NCI-H2171 (cell line): ENCODE results near the gene SLC18A2.
"Not testable (repeated sequence)": the region's sequence is repeated elsewhere in the genome, so short reads cannot be mapped to it uniquely, and the experiment has no call there.

ENCODE experiments used
- DNase-seq: peaks from one replicate; lab custom pipeline; 2025; lab: John Stamatoyannopoulos, UW

Gene SLC18A2

DNA sequence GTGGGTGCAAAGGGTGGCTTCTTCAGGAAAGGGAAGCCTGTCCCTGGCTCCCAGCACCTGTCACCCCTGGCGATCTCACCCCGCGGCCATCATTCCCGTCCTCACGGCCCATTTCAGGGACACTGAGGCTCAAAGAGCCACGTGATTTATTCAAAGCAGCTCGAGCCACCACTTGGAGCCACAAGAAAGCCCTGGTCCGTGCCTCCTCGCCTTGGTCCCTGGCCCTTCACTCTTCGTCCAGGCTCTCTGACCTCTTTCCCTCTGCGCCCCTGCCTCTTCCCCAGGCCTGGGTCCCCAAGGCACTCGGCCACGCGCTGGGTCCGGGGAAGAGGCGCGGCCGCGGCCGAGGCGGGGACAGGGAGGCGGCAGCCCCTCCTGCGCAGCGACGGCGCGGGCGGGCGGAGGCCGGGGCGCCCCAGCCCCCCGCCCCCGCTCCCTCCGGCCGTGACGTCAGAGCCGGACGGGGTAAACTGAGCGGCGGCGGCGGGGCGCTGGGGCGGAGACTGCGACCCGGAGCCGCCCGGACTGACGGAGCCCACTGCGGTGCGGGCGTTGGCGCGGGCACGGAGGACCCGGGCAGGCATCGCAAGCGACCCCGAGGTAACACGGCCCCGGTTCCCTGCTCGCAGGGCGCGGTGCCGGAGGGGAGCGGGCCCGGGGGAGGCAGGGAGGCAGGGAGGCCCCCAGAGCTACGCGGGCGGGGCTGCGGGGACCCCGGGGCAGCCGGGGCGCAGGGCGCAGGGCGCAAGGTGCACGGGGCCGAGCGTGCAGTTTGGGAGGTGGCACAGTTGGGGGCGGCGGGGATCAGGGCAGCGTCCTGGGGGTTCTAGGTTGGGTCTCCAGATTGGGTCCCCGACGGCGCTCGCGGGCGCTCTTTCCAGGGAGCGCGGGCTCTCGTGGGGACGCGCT is at the start of gene SLC18A2:
TSS of gene SLC18A2 (plus strand) at position 494 of the 909 bp plus-strand sequence. CDS start 580 bp downstream, outside the sequence.
- DNase-seq: no peak

GRCh38 chr10:117197189-117197588 is 43.7 kb upstream of the SLC18A2 start, which contains the start of gene KCNK18:
TSS of gene KCNK18 (plus strand) at chr10:117197489. CDS start at chr10:117197489, 0 bp downstream.
- no peak for DNase-seq

DNA sequence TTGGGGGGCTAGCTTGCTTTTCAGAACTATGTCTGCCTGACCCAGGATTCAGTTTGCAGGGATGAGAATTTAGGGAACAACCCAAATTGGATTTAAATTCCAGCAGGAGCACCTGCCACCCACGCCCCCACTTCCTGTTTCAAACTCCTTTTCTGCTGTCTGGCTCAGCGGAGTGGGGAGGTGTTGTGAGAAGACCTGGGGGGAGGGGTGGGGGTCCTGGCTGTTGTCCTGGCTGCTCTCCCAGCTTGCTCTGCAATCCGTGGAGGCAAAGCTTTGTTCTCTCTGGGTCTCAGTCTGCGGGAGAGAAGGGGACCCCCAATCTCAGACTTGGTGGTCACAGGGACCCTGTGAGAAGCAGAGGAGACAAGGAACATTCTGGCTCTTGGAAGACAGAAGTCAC is 42.8 kb upstream of the SLC18A2 start:
- DNase-seq: no peak

DNA sequence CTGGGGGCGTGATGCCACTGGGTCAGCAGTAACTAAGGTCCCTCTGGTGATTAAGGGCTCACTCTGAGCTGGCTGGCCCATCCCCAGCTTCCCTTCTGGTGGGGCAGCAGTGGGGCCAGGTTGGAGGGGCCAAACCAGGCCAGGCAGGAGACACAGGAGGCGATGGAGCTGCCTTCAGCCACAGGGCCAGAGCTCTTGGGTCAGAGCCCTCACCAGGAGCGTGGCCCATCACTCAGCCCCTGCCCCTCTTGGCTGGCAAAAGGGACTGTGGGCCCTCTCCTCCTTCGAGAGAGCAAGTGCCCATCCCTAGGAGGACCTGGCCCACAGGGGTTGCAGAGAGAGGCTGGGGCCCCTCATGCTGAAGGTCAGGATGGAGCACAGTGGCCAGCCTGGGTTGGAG is 39.1 kb upstream of the SLC18A2 start:
- DNase-seq: no peak

DNA sequence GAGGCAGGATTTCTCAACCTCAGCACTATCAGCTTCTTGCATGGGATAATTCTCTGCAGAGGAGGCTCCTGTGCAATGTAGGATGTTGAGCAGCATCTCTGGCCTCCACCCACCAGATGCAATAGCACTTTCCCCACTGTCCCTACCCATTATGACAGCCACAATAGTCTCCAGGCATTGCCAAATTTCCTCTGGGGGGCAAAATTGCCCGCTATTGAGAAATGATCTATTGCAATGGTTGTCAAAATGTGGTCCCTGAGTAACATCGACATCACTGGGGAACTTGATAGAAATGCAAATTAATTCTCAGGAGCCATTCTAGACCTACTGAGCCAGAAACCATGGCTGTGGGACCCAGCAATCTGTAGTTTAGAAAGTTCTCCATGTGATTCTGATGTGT is 36.6 kb upstream of the SLC18A2 start:
- no peak for DNase-seq

- no peak for DNase-seq
Observed at GRCh38 chr10:117212176-117212575, 28.7 kb upstream of the SLC18A2 start.

GRCh38 chr10:117214401-117214800 is 26.5 kb upstream of the SLC18A2 start:
- DNase-seq: no peak

- DNase-seq: no peak
Observed at GRCh38 chr10:117215079-117215478, 25.8 kb upstream of the SLC18A2 start.

DNA sequence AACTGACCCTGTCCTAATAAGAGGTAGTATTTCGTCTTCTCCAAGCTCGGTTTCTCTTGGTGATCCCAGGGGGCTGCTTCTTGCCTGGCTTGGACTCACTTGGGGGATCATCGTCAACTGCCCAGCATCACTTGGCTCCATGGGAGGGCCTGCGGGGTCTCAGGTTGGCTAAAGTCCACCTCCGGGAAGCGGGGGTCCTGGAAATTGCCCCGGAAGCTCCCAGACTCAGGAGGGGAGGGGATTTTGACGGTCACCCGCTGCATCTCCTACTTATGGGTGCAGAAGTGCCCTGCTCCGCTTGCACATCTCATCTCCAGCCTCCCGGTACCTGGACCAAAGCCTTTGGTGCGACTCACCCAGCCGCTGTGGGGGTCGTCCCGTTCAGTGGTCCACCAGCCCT is 24.9 kb upstream of the SLC18A2 start:
- DNase-seq: no peak

DNA sequence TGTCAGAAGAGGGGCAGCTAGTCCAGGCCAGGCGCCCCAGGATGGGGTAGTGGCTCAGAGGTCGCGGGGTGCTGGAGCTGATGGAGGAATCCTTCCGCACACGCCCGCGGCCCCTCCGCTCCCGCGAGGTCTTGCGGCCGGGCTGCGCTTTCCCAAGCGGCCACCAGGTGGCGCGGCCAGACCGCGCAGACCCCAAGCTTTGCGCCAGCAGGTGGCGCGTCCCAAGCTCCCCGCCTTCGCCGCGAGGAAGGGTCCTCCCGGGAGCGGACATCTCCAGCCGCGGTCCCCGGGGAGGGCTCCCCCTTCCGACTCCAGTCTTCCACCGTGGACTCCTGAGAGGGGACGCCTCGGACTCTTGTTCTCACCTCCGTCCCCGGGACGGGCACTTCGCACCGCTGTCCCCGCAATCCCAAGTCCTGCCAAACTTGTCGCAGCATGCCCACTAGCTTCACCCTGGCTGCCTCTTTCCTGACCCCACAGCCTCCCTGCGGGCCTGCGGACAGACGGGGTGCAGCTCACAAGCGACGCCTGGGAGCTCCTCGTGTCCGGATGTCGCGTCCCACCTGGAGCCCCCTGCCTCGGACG is 24.2 kb upstream of the SLC18A2 start:
- peak; percentile 48 for DNase-seq

DNA sequence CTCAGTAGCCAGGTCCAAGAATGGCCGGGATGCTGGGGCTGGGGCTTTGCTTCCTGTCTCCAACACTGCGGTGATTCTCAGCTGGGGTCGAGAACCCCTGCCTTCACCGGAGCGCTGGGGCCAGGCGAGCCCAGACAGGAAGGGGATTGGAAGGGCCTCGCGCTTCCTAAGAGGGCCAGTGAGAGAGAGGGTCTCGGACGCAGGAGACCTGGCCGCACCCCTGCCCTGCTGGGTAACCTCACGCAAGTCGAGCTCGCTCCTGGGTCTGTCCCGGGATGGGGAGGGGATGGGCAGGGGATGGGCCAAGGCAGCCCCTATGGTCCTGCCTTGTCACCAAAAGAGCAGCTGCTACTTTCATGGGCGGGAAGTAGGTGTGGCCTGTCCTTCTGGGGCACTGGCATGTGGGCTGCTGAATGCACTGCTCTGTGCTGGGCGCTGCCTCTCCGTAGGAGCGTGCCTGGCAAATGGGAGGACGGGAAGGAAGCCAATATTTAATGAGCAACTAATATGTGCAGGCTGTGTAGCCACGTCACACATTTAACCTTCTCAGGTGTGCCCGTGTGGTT is 23.6 kb upstream of the SLC18A2 start:
- no peak for DNase-seq

GRCh38 chr10:117218654-117219053 is 22.3 kb upstream of the SLC18A2 start:
- peak; percentile 26 for DNase-seq

- DNase-seq: no peak
Observed at GRCh38 chr10:117221156-117221711, 19.7 kb upstream of the SLC18A2 start.

GRCh38 chr10:117222552-117222951 is 18.4 kb upstream of the SLC18A2 start:
- no peak for DNase-seq

- DNase-seq: no peak
Observed at GRCh38 chr10:117222976-117223692, 17.8 kb upstream of the SLC18A2 start.

DNA sequence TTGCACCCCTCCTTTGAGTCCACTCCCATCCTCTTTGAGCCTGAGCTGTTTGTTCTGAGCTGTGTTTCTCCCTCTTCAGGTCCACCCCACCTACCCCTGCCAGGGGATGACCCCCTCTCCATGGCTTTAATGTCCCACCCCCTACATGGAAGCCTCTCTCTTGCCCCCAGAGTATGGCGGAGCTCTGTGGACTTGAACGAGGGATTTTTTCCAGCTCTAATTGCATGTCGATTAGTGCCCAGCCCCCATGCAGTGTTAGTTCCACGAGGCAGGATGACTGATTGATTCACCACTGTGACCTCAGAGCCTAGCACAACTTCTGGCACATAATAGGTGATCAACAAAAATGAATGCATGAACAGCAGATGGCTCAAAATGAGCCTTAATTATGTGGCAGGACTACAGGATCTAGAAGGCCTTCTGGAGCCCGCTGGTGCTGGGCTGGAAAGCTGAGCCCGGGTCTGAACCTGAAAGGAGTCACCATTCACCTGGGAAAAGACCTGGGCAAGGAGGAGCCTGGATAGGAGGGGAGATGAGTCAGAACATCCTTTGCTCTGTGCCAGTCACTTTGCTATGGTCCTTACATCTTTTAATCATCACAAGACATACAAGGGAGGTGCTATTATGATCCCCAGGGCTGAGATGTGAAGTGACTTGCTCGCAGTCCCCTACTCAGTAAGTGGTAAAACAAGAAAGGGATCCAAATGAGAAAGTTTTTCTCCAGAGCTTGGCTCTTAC is 17.1 kb upstream of the SLC18A2 start:
- DNase-seq: no peak

DNA sequence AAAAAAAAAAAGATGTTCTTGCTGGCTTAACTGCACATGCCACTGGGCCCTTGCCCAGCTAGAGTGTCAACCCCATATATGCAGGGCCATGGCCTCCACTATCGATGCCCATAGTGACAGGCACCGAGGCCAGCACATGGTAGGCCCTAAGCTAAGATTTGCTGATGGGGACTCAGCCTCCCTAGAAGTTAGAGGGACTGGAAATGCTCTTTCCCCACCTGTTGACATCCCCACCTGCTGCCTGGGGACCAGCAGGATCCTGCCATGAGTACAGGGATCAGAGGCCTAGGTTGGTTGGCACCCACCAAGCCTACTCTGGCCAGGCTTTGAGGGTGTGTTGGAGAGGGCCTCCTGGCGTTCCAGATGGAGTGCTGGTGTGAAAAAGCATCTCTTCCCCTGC is 16.0 kb upstream of the SLC18A2 start:
- DNase-seq: no peak

- no peak for DNase-seq
Observed at GRCh38 chr10:117226813-117227451, 14.0 kb upstream of the SLC18A2 start.

DNA sequence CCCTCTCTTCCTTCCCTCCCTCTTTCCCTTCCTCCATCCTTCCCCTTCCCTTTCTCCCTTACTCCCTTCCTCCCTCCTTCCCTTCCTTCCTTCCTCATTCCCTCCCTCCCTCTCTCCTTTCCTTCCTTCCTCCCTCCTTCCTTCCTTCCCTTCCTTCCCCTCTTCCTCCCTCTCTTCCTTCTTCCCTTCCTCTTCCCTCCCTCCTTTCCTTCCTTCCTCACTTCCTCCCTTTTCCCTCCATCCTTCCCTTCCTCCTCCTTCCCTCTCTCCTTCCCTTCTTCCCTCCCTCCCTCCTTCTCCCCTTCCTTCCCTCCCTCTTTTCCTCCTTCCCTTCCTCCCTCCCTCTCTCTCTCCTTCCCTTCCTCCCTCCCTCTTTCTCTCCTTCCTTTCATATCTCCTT is 12.7 kb upstream of the SLC18A2 start:
- no peak for DNase-seq

GRCh38 chr10:117230107-117230506 is 10.8 kb upstream of the SLC18A2 start:
- not testable (repeated sequence) for DNase-seq
